ENCODE data around the gene NTN3. TPM values are rescaled to one million over a fixed set of nuclear protein-coding genes. Genes with fewer than 3 reads are reported as not detected.
"Not testable (repeated sequence)": the region's sequence is repeated elsewhere in the genome, so short reads cannot be mapped to it uniquely, and the experiment has no call there.

The NTN3 gene
- total RNA-seq: not detected

- CTCF ChIA-PET: interaction anchor here (1.1 to 1.6 kb wide), 2 partner anchors 40 to 131 kb away, joined by 4 read pairs; partner anchors contain the start of gene ABCA3
- POLR2A ChIA-PET: interaction anchor here (0.7 kb wide), 1 partner anchor 11 kb away, joined by 3 read pairs; the partner anchor contains the start of gene TEDC2
Observed at GRCh38 chr16:2471016-2471652, at the start of gene NTN3. Gene NTN3, plus strand, starts transcription at chr16:2471297. Its CDS starts 405 bp downstream, at chr16:2471702.

DNA sequence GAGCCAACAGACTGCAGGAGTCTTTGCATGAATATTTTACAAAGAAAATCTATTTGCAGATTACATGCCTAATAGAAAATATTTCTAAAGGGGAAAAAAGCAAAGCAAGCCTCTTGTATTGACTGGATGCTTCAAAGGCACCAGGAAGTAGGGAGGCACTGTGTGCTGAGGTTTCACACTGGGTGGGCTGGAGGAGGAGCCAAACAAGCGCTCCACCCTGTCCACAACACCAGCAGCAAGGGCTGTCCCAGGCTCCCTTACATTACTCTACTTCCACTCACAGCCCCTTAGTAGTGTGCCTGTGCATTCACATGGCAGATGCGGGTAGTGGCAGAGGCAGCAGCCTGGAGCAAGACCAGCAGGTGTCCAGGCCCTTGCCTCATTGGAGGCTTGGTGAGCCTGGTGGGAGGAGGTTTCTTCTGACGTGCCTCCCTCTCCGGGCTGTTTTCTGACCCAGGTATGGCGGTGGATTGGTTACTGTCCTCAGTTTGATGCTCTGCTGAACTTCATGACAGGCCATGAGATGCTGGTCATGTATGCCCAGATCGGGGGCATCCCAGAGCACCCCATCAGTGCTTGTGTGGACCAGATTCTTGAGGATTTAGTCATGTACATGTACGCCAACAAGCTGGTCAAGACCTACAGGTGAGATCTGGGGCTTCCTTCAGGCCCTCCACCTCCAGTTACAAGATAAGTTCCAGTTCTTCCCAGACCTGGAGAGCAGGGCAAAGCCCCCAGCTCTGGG, 48.8 kb upstream of the NTN3 start:
- ChIA-PET CTCF (interaction anchor here (0.6 to 1.1 kb wide), 3 partner anchors 66 to 768 kb away, joined by 3 read pairs; no protein-coding TSS in a partner anchor), POLR2A (interaction anchor here (0.7 kb wide), 1 partner anchor 133 kb away, joined by 3 read pairs; no protein-coding TSS in a partner anchor)

DNA sequence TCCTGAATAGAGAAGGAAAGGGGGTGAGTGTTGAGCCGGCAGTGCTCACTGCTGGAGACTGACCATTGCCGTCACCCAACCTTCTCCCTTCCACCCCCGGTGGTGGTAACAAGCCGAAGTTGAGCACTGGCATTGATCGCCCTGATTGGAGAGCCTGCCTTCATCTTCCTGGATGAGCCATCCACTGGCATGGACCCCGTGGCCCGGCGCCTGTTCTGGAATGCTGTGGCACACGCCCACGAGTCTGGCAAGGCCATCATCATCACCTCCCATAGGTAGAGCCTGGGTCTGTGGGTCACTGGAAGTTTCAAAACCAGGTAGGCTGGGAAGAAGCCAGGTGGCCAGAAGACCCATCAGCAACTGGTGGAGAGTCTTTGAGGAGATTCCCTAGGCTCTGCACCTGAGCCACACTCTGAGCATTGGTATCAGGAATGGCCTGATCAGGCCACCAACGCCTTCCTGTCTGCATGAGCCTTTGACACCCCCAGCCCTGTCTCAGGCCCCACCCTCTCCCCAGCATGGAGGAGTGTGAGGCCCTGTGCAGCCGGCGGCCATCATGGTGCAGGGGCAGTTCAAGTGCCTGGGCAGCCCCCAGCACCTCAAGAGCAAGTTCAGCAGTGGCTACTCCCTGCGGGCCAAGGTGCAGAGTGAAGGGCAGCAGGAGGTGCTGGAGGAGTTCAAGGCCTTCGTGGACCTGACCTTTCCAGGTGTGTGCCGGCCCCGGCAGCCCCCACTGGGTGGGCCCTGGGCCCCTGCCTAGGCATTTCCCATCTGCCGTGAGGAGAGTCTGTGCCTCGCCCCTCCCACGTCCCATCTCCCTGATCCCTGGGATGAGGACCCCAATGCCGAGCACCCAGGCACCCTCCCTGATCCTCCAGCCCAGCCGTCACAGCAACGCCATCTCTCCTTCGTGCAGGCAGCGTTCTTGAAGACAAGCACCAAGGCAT, 46.8 kb upstream of the NTN3 start:
- ChIA-PET POLR2A (no interaction called here), CTCF (interaction anchor here (0.7 to 0.8 kb wide), 3 partner anchors 12 to 116 kb away, joined by 3 read pairs; no protein-coding TSS in a partner anchor)

GRCh38 chr16:2425008-2425518, 46.0 kb upstream of the NTN3 start:
- ChIA-PET POLR2A (no interaction called here), CTCF (interaction anchor here (1.1 kb wide), 1 partner anchor 76 kb away, joined by 3 read pairs; no protein-coding TSS in a partner anchor)

DNA sequence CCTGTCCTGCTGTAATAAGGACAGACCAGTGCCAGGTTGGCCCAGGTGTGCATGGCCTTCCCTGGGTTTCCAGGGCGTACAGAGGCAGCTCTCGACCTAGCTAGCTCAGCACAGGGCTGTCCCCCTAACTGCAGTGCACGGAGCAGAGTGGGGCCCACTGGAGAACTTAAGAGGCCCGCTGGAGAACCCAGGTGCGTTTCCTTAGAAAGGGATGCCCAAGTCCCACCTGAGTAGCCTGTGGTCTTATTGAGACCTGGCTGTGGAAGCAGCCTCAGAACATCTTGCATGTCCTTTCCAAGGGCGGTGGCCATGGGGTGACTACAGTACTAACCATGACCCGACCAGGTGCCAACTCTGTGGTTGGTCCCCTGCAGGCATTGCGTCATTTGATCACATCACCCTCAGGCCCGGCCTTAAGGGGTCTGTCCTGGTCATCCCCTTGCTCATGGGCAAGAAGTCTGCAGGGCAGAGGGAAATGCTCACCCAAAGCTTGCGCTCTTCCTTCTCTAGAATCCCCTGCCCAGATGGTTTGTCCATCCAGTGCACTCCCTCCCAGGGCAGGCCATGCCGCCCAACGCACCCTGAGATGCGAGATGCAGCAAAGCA, 45.2 kb upstream of the NTN3 start:
- POLR2A ChIA-PET: no interaction called here
- CTCF ChIA-PET: interaction anchor here (1.1 kb wide), 1 partner anchor 75 kb away, joined by 3 read pairs; no protein-coding TSS in a partner anchor

DNA sequence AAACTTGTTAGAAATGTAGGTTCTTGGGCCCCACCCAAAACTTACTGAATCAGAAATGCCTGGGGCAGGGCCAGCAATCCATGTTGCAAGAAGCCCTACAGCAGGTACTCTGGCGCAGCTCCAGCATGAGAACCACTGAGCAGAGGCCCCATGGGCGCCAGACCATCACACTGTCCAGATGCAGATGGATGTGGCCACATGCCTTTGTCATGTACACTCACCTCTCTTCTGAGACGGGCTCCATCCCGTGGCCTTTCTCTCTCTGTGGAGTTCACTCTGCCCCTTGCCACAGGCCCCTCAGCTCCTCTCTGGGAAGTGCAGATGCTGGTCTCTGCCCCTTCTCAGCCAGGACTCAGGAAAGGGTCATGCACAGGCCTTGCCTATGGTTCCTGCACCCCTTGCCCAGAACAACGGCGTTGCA, 44.1 kb upstream of the NTN3 start:
- CTCF ChIA-PET: interaction anchor here (0.9 kb wide), 1 partner anchor 404 kb away, joined by 4 read pairs; no protein-coding TSS in a partner anchor
- POLR2A ChIA-PET: no interaction called here

- POLR2A ChIA-PET: no interaction called here
- CTCF ChIA-PET: interaction anchor here (0.9 to 1.3 kb wide), 2 partner anchors 32 to 405 kb away, joined by 3 to 4 read pairs; no protein-coding TSS in a partner anchor
Observed at GRCh38 chr16:2427526-2427925, 43.6 kb upstream of the NTN3 start.

DNA sequence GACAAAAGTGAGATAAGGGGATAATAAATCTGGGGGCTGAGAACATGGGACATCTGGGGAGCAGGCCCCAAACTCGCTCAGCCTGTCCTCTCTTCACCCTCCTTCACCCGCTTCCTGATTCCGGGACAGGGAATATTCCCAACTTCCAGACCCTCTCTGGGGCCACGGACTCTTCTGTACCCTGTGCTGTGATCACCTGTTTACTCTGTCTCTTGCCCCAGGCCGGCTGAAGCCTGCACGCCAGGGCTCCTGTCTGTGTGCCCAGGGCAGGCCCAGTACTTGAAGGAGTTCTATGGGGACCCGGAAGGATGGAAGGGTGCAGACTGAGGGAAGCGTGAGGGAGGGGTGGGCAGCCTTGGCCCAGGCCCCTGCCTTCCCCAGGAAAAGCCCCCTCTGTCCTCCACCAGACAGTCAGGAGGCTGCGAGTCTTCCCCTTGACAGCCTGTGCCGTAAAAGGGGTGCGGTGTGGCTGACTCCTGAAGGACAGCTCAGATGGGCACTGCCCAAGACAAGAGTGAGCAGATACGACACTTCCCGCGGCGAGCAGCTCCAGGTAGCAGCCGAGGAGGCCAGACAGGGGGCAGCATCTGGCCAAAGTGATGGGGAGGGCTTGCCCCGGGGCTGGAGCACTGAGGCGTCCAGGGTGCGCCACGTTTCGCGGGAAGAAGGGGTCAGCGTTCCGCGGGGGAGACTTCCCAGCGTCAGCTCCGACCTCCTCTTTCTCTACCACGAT, 42.9 kb upstream of the NTN3 start:
- ChIA-PET CTCF (interaction anchor here (0.9 to 1.3 kb wide), 3 partner anchors 19 to 40 kb away, joined by 3 read pairs; no protein-coding TSS in a partner anchor), POLR2A (interaction anchor here (1.2 kb wide), 1 partner anchor 46 kb away, joined by 4 read pairs; the partner anchor contains the start of gene TBC1D24)

- POLR2A ChIA-PET: interaction anchor here (1.2 kb wide), 1 partner anchor 46 kb away, joined by 4 read pairs; the partner anchor contains the start of gene TBC1D24
Observed at GRCh38 chr16:2428784-2429033, 42.4 kb upstream of the NTN3 start.

DNA sequence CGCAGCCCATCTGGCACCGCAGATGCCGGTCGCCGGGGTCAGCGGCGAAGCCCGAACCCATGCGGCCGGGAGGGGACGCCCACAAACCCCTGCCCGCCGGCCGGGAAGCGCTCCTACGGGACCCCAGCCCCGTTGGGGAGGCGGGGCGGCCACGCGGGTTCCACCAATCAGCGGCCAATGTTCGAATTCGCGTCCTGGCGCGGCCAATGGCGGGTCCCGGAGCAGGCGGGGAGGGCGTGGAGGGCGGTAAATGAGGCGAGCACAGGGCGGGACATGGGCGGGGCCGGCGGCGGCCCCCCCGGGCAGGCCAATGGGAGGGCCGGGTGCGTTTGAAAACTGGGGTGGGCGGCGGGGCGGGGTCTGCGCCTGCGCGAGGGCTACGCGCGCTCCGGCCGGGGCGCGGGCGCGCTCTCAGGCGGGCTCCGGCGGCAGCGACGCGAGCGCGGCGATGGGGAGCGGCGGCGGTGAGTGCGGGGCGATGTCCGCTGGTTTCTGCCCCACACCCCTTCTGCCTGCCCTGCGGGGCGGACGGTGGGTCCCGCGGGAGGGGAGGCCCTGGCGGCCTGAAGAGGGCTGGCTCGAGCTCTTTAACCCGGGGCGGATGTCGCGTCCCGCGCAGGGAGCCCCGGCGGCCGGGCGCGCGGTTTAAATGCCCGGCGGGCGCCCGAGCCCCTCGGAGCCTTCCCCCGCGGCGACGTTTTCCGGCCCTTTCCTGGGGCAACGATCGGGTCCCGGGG, 41.9 kb upstream of the NTN3 start, which contains the start of gene CCNF:
Gene CCNF (plus strand): TSS at position 414 of the 737 bp plus-strand sequence. CDS start 35 bp downstream, at position 449.
- ChIA-PET POLR2A (interaction anchor here (0.5 to 1.2 kb wide), 2 partner anchors 45 to 150 kb away, joined by 3 to 4 read pairs; partner anchors contain the start of gene TBC1D24), CTCF (interaction anchor here (0.5 to 1.3 kb wide), 6 partner anchors 8 to 89 kb away, joined by 3 to 6 read pairs (median 3); partner anchors contain the start of gene ABCA3)

More at GRCh38 chr16:2428784-2429033, 42.4 kb upstream of the NTN3 start:
- CTCF ChIA-PET: interaction anchor here (0.9 kb wide), 2 partner anchors 18 to 39 kb away, joined by 3 read pairs; no protein-coding TSS in a partner anchor

DNA sequence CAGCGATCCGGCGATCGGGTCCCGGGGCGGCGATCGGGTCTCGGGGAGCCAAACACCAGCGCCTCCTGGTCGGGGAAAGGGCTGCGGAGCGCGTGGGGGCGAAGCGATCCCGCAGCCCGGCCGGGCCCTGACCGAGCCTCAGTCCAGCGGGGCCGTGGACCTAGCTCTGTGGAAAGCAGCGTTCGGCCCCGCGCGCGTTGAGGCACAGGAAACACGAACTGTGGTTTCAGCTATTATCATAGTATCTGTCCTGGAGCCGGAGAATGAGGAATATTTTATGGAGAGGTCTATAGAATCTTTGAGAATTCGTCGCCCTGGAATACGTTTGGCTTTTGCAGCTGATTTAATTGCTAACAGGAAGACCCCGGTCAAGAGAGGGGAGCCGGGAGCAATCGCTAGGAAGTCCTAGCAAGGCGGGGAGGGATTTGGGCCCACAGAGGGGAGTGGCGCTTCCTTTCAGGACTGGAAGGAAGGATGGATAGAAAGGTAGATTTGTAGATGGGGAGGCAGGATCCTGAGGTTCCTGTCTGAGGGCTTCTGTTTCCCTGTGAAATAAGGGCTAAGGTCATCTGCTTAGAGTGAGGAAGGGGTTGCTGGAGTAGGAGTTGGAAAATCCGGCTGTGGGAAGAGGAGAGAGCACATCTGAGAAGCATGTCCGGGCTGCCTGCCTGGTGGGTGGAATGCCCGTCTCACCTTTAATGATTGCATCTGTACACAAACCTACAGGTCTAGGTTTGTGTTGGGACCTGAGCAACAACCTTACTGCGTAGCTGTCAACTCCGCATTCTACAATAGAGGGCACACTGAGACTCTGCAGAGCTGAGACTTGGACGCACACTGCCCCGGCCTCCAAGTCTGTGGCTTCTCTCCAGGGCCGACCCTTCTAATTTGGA, 41.1 kb upstream of the NTN3 start:
- CTCF ChIA-PET: interaction anchor here (0.5 to 1.3 kb wide), 6 partner anchors 9 to 90 kb away, joined by 3 to 6 read pairs (median 4); partner anchors contain the start of gene ABCA3
- POLR2A ChIA-PET: interaction anchor here (0.5 kb wide), 1 partner anchor 151 kb away, joined by 3 read pairs; no protein-coding TSS in a partner anchor

GRCh38 chr16:2432286-2432685, 38.8 kb upstream of the NTN3 start:
- ChIA-PET POLR2A (interaction anchor here (0.5 kb wide), 1 partner anchor 99 kb away, joined by 3 read pairs; the partner anchor contains the start of gene CEMP1), CTCF (interaction anchor here (0.6 kb wide), 1 partner anchor 116 kb away, joined by 3 read pairs; no protein-coding TSS in a partner anchor)

DNA sequence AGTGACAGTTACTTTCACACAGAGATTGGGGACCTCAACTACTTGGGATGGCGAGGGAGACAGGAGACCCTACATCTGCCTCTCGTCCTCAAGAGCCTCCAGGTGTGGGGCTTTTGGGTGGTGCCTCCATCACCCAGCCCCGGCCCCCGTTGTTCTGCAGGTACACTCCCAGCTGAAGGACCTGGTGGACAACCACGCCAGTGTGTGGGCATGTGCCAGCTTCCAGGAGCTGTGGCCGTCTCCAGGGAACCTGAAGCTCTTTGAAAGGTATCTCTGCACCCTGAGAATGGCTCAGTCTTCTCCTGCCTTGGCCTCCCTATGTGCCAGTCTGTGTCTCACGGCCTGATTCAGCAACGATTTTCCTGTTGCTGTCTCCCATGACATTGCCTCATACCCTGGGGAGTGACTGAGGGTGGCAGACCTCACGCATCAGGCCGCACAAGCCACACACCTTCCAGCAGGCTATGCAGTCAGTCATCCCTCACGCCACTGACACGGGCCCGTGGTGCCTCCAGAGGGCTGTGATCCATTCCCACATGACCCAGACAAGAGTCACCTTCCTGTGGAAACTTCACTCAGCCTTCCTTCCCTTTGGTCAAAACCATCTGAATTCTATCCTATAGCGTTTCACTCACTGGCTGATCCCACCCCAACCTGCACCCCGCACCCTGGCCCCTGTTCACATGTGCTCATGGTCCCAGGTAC, 38.1 kb upstream of the NTN3 start:
- ChIA-PET CTCF (interaction anchor here (0.6 kb wide), 1 partner anchor 117 kb away, joined by 3 read pairs; no protein-coding TSS in a partner anchor), POLR2A (interaction anchor here (0.5 kb wide), 1 partner anchor 98 kb away, joined by 3 read pairs; the partner anchor contains the start of gene CEMP1)

DNA sequence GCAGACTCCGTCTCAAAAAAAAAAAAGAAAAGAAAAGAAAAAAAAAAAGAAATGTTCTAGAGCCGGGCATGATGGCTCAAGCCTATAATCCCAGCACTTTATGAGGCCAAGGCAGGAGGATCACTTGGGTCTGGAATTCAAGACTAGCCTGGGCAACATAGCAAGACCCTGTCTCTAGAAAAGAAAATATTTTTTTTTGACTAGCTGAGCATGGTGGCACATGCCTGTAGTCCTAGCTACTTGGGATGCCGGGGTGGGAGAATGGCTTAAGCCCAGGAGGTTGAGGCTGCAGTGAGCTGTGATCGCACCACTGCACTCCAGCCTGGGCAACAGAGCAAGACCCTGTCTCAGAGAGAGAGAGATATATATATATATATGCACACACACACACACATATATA, 35.9 kb upstream of the NTN3 start:
- POLR2A ChIA-PET: not testable (repeated sequence)
- CTCF ChIA-PET: interaction anchor here (0.7 to 1.8 kb wide), 3 partner anchors 12 to 161 kb away, joined by 3 to 6 read pairs (median 4); no protein-coding TSS in a partner anchor

DNA sequence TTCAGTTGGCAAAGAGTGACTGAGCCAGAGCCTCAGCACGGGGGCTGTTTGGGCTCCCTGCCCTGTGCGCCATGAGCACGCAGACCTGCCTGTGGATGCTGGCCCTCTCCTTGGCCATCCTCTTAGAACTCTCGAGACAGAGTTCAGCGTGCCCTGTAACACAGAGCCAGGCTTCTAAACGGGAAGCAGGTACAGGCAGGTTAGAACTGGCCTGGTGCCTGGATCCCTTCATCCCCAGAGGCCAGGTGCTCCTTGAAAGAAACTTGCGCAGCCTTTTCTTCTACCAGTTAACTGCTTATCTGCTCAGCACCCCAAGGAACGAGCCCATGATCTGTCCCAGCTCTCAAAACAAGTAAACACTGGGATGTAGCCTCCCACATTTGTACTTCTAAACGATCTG, 35.0 kb upstream of the NTN3 start:
- CTCF ChIA-PET: no interaction called here
- POLR2A ChIA-PET: no interaction called here
